ENCODE measurements around the gene SERPINA4. TPM values are rescaled to one million over a fixed set of nuclear protein-coding genes. Genes with fewer than 3 reads are reported as not detected.

The SERPINA4 gene
- total and polyA plus RNA-seq, 2 donors (not counting 3 experiments of a cell fraction or from before 2014, with no cell fraction given): not detected

- H4K20me1 ChIP-seq (replicated peaks; ENCODE audit: control insufficient read depth, extremely low read depth, insufficient read depth, low read length): no peaks in the 10 kb centered on the region
- no peak for DNase-seq (ENCODE audit: low read depth, low spot score)
- ChIA-PET POLR2A (no interaction called here), CTCF (no interaction called here)
- dilution Hi-C loops (cut with MboI; ENCODE audit: extremely low pct_ligation_motif_present, low sequenced_read_pairs): no loop called here
- no peaks in the 10 kb centered on the region for H3K36me3 ChIP-seq (ENCODE audit: control insufficient read depth in 2 of 2, extremely low read depth in 1 of 2, insufficient read depth in 2 of 2, low read length in 2 of 2)
- no peak overlapping the region for H3K4me3 ChIP-seq (replicated peaks in 1 of 3; ENCODE audit: insufficient read depth in 1 of 3, low read depth in 1 of 3, low read length in 3 of 3)
- no peak overlapping the region for H2AFZ ChIP-seq (ENCODE audit: low read depth, low read length)
- BruUV-seq (replicated peaks): no TSS peak
- no peaks in the 10 kb centered on the region for H3K27me3 ChIP-seq (ENCODE audit: control insufficient read depth in 2 of 2, insufficient read depth in 2 of 2, low read length in 2 of 2)
- no peaks in the 10 kb centered on the region for H3K79me2 ChIP-seq (ENCODE audit: control insufficient read depth, insufficient read depth, low read length)
- FAIRE-seq: no peak
- H3K27ac ChIP-seq (ENCODE audit: insufficient read depth, low read depth, low read length): no peak overlapping the region
- H3K9me1 ChIP-seq (replicated peaks; ENCODE audit: control insufficient read depth, extremely low read depth, insufficient read depth, low read length): no peaks in the 10 kb centered on the region
- no peaks in the 10 kb centered on the region for H3K4me1 ChIP-seq (ENCODE audit: control insufficient read depth, extremely low read depth, insufficient read depth, low read length)
- H3K9me3 ChIP-seq (replicated peaks; ENCODE audit: control insufficient read depth, insufficient read depth, low read length): no peaks in the 10 kb centered on the region
- H3K9ac ChIP-seq (replicated peaks; ENCODE audit: extremely low read depth, insufficient read depth, low read length): no peak overlapping the region
- TF ChIP-seq POLR2A (IDR thresholded peaks at IDR 0.05; ENCODE audit: low read depth, low read length) (no peak), JUN (IDR thresholded peaks at IDR 0.05; ENCODE audit: borderline replicate concordance, insufficient read depth, insufficient read length, low read depth) (no peak), POLR2AphosphoS5 (IDR thresholded peaks at IDR 0.05; ENCODE audit: insufficient read depth, low read depth, low read length) (no peak), GATA2 (IDR thresholded peaks at IDR 0.05; ENCODE audit: insufficient read depth, insufficient read length, low read depth, low read length) (no peak), FOS (IDR thresholded peaks at IDR 0.05; ENCODE audit: borderline replicate concordance, insufficient read depth, low read length) (no peak)
- TF ChIP-seq, protein P1, sequence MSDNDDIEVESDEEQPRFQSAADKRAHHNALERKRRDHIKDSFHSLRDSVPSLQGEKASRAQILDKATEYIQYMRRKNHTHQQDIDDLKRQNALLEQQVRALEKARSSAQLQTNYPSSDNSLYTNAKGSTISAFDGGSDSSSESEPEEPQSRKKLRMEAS (IDR thresholded peaks at IDR 0.05; ENCODE audit: insufficient read depth, insufficient read length): no peak
- intact Hi-C loops (cut with micrococcal nuclease): no loop called here
- H3K4me2 ChIP-seq (ENCODE audit: insufficient read depth, low read length): no peak overlapping the region
These were observed 54.8 kb downstream of the SERPINA4 start for GRCh38 chr14:94615823-94616570.

DNA sequence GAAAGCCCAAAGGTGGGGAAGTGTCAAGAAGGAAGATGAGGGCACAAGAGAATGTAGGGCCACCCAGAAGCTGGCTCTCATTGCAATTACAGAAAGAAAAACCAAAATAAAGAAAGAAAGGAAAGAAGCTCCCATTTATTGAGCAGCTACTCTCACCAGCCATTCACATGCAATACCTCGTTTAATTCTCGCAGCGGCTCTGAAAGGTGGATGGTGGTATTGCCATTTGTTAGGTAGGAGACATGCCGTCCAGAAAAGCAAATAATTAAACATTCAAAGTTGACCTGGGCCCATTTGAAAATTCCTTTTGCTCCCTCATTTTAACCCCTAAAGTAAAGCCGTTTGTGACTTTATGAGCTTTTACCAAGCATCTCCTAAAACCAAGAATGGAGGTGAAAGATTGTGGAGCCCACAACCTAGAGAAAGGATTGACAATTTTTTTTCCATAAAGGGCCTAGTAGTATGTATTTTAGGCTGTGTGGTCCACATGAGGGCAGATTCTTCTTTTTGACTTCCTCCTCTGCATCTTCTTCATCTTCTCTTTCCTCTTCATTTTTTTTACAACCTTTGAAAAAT is 56.2 kb downstream of the SERPINA4 start:
- H3K79me2 ChIP-seq (ENCODE audit: control insufficient read depth, insufficient read depth, low read length): no peaks in the 10 kb centered on the region
- H3K9me1 ChIP-seq (replicated peaks; ENCODE audit: control insufficient read depth, extremely low read depth, insufficient read depth, low read length): no peaks in the 10 kb centered on the region
- DNase-seq (ENCODE audit: low read depth, low spot score) (no peak), FAIRE-seq (no peak)
- no peak overlapping the region for H3K27ac ChIP-seq (ENCODE audit: insufficient read depth, low read depth, low read length)
- no peak overlapping the region for H3K4me2 ChIP-seq (ENCODE audit: insufficient read depth, low read length)
- BruUV-seq (replicated peaks): no TSS peak
- ChIA-PET POLR2A (no interaction called here), CTCF (interaction anchor here (1.1 kb wide), 1 partner anchor 69 kb away, joined by 4 read pairs; no protein-coding TSS in a partner anchor)
- dilution Hi-C loops (cut with MboI; ENCODE audit: extremely low pct_ligation_motif_present, low sequenced_read_pairs) (no loop called here), intact Hi-C loops (cut with micrococcal nuclease) (no loop called here)
- H4K20me1 ChIP-seq (replicated peaks; ENCODE audit: control insufficient read depth, extremely low read depth, insufficient read depth, low read length): no peaks in the 10 kb centered on the region
- TF ChIP-seq EZH2 (IDR thresholded peaks at IDR 0.05; ENCODE audit: borderline replicate concordance, low read depth, low read length, severe bottlenecking) (no peak), POLR2AphosphoS5 (IDR thresholded peaks at IDR 0.05; ENCODE audit: insufficient read depth, low read depth, low read length) (no peak), JUN (IDR thresholded peaks at IDR 0.05; ENCODE audit: borderline replicate concordance, insufficient read depth, insufficient read length, low read depth) (no peak), GATA2 (IDR thresholded peaks at IDR 0.05; ENCODE audit: insufficient read depth, insufficient read length, low read depth, low read length) (no peak), POLR2A (IDR thresholded peaks at IDR 0.05; ENCODE audit: low read depth, low read length) (no peak), FOS (IDR thresholded peaks at IDR 0.05; ENCODE audit: borderline replicate concordance, insufficient read depth, low read length) (no peak), MYC (IDR thresholded peaks at IDR 0.05; ENCODE audit: low read depth, low read length) (no peak)
- TF ChIP-seq, protein P1 (IDR thresholded peaks at IDR 0.05; ENCODE audit: insufficient read depth, insufficient read length): no peak
- TF ChIP-seq, protein P2, sequence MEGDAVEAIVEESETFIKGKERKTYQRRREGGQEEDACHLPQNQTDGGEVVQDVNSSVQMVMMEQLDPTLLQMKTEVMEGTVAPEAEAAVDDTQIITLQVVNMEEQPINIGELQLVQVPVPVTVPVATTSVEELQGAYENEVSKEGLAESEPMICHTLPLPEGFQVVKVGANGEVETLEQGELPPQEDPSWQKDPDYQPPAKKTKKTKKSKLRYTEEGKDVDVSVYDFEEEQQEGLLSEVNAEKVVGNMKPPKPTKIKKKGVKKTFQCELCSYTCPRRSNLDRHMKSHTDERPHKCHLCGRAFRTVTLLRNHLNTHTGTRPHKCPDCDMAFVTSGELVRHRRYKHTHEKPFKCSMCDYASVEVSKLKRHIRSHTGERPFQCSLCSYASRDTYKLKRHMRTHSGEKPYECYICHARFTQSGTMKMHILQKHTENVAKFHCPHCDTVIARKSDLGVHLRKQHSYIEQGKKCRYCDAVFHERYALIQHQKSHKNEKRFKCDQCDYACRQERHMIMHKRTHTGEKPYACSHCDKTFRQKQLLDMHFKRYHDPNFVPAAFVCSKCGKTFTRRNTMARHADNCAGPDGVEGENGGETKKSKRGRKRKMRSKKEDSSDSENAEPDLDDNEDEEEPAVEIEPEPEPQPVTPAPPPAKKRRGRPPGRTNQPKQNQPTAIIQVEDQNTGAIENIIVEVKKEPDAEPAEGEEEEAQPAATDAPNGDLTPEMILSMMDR (IDR thresholded peaks at IDR 0.05; ENCODE audit: extremely low read depth in 1 of 2, insufficient read depth in 1 of 2, low read depth in 1 of 2, low read length in 2 of 2): no peak
- H3K4me3 ChIP-seq (replicated peaks in 1 of 3; ENCODE audit: insufficient read depth in 1 of 3, low read depth in 1 of 3, low read length in 3 of 3): no peak overlapping the region
- H3K9me3 ChIP-seq (replicated peaks; ENCODE audit: control insufficient read depth, insufficient read depth, low read length): no peaks in the 10 kb centered on the region
- no peaks in the 10 kb centered on the region for H3K4me1 ChIP-seq (ENCODE audit: control insufficient read depth, extremely low read depth, insufficient read depth, low read length)
- H2AFZ ChIP-seq (ENCODE audit: low read depth, low read length): no peak overlapping the region
- no peaks in the 10 kb centered on the region for H3K27me3 ChIP-seq (ENCODE audit: control insufficient read depth in 2 of 2, insufficient read depth in 2 of 2, low read length in 2 of 2)
- no peaks in the 10 kb centered on the region for H3K36me3 ChIP-seq (ENCODE audit: control insufficient read depth in 2 of 2, extremely low read depth in 1 of 2, insufficient read depth in 2 of 2, low read length in 2 of 2)
- H3K9ac ChIP-seq (replicated peaks; ENCODE audit: extremely low read depth, insufficient read depth, low read length): no peak overlapping the region

Measured in endothelial cell of umbilical vein (primary cell).